ELF-1 (cell line): Measurements from ENCODE around the gene EVL.

Experiments
- DNase-seq: peaks from one replicate; pipeline ENCODE4 v3.0.0-alpha.2; 2016; ENCODE audit warnings: low read depth, low spot score

Gene EVL

DNA sequence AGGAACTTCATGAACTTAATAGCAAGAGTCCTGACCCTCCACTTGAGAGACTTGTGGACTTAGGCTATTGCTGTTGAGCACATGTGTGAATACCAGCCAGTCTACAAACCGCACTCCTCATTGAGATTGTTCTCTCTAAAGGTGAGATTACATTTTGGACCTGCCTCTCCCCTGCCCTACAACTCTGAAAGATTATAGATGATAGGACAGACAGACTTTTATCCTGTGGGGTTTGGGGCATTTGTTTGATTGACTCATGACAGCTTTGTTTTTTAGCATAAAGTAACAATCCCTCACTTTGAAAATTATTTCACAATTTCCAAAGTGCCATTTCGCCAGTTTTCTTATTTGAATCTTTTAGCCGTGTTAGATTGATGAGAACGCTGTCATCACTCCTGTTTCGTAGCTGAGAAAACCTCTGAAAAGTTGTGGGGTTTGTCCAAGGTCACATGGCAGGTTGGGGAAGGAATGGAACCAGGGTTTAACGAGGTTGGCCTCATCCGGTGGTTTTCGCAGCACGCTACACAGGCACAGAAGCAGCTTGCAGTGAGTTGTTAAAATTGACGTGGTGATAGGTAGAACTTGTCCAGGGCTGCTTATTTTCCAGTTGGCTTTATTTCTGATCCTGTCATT is 836 bp downstream of the EVL start:
- no peak for DNase-seq

DNA sequence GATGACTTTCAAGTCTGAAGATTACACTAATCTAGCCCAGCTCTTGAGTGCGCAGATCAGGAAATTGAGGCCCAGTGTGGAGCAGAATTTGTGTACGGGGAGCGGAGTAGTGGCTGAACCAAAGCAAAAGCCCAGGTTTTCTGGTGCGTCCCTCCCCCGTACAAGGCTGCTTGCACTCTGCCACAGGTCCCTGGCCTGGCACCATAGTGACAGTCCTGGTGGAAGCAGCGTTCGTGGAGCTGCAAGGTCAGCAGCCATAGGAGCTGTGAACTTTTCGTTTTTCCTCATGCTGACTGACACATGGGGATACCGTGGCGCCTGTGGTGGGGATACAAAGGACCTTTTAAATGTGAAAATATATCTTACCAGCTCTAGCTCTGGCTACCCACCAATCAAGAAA is 1.7 kb downstream of the EVL start:
- no peak for DNase-seq

DNA sequence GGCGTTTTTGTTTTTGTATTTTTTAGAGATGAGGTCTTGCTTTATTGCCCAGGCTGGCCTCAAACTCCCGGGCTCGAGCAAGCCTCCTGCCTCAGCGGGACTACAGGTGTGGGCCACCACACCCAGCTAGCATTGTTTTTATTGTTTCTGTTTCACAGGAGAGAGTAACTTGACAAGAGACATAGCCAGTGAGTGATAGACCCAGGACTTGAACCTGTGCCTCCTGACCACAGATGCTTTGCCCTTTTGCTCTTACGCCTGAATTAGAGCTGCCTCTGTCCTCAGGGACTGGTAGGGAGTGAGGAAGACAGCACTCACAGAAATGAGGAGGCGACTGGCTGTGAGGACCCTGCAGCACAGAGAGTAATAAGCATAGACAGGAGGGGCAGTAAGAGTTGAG is 2.3 kb downstream of the EVL start:
- no peak for DNase-seq

DNA sequence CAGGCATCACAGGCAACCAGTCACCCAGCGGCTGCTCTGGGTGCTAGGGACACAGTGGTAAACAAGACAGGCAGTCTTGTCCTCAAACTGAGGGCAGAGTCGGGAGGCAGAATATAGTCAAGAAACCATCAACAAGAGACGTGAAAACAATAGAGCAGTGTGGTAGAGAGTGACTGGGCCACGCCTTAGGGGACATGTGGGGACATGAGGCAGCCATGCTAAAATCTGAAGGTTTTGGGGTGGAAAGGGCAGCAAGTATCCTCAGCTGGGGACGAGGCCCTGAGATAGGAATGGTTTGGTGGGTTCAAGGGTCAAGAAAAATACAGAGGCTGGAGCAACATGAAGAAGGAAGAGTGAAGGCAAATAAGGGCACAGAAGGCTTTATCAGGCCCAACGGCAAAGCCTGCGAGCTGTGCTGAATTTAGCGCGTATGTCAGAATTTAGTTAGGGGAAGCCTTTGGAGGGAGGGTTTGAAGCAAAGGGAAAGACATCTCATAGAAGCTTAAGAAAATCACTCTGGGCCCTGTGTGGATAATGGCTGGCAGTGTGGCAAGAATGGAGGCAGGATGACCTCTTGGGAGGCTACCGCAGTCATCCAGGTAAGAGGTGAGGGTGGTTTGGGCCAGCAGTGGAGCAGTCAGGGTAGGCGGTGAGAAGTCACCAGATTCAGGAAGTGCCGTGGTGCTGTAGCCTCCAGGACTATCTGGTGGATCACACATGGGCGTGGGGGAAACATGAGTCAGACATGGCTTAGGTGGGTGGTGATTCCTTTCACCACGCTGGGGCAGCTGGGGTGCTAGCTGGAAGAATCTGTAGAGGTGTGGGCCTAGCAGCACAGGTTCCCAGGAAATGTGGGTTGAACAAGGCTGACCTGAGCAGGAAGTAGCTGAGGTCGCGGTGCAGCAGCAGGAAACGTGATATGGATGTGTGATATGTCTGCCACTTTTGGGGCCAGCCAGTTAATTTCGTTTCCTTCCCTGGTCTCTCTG is 3.0 kb downstream of the EVL start:
- no peak for DNase-seq

DNA sequence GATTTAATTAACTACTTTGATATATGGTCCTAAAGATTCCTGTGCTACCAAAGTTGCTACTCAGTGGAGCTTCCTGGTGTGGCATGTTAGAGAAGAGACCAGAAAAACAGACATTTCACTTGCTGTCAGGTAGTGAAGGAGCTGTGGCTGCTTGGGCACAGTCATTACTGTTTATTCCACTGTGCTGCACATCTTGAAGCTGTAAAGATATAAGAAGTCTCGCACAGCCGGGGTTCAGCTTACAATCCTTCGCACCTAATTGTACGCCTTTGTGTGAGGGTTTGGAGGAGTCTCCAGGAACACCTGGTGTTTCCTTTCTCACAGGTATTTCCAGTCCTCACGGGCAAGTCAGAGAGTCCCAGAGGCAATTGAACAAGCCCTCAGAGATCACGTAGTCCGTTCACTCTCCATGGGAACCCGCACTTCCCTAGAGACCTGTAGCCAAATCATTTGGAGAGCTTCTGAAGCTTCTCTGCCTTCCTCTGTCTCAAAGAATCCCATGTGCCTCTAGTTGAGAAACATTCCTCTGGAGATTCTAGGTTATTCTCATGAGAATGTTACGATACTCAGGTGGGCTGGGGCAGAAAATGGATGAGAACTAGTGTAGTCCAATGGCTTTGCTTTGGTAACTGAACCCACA is 4.1 kb downstream of the EVL start:
- no peak for DNase-seq

DNA sequence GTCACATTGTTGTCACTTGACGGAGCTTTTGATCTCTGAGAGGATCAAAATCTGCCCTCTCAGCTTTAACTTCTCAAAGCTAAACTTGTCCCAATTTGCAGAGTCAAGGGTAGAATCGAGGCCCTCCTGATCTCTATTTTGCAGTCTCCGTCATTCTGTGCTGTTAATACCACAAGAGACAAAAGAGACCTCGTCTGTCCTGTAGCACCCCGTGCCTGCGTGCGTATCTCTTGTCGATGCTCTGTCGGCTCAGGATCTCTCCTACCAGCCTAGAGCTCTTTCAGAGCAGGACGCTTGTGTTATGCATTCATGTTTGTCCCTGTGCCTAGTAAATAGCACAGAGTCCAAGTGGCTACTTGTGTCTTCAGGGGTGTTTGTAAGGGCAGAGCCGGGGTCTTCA is 5.1 kb downstream of the EVL start:
- DNase-seq: no peak

DNA sequence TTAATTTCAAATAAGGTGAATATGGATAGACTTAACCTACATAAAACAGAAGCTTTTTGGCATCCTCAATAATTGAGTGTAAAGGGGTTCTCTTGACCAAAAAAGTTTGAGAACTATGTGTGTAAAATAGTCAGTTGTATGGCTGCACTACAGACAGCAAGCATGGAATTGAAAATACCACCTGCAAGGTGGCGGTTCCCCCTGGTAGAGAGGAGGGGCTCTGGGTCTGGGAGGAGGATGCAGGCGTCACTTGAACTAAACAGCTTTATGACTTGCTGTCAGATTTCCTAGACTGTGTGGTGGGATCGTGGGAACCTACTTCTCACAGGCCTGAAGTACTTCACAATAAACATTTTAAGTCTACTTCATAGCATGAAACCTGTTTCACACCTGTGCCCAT is 6.3 kb downstream of the EVL start:
- no peak for DNase-seq

DNA sequence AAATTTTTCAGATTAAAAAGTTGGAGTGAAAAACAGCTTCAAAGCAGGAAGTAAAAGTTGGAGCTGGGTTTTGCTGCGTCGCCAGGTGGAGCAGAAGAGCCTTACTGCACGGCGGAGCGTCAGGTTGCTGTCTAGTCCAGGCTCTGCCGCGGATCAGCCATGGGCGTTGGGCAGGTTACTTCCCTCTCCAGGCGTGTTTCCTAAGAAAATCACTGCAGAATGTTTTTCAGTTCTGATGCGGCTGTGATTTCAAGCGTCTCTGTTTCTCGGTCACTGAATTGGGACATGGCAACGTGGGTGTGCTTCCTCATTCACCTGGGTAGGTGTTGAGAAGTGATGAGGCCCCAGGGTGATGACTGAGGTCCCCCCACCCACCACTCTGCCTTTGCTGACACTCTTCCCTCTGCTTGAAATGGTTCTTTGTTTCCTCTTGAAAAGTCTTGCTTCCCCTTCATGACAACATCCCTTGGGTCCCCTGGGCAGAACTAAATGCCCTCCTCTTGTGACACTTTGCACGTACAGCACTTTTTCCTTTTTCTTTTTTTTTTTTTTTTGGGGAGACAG is 7.6 kb downstream of the EVL start:
- DNase-seq: no peak

DNA sequence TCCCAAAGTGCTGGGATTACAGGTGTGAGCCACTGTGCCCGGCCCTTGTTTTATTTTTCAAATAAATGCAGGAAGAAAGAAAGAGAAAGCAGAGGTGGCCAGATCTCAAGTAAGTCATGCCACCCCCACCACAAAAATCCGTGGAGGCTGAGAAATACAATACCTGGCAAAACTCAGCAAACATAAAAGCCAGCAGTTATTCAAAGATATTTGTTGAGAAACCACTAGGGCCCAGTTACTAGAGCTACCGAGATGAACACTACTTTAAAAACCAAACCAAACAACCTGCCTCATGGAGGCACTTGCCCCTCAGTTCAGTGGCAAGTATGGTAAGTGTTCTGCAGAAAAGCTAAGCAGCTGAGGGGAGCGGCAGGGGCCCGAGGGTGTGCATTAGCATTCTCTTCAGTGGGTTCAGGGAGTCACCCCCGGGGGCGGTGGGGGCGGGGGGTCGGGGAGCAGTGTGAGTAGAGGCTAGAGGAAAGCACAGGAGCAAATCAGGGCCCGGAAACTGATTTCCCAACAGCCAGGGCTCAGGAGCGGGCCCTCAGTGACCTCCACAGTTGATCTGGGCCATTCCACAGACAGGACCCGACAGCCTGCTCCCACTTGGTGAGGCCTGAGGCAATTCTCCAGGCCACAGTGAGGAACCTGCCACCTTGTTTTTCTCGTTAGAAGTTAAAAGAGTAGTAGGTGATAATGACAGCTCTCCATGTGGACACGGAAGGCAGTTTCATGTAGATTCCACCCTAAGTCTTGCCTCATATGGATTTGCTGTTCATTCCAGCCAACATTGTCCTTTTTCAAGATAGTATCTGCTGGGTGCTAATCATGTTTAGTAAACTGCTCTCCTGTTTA is 8.6 kb downstream of the EVL start:
- peak; percentile 44 for DNase-seq

DNA sequence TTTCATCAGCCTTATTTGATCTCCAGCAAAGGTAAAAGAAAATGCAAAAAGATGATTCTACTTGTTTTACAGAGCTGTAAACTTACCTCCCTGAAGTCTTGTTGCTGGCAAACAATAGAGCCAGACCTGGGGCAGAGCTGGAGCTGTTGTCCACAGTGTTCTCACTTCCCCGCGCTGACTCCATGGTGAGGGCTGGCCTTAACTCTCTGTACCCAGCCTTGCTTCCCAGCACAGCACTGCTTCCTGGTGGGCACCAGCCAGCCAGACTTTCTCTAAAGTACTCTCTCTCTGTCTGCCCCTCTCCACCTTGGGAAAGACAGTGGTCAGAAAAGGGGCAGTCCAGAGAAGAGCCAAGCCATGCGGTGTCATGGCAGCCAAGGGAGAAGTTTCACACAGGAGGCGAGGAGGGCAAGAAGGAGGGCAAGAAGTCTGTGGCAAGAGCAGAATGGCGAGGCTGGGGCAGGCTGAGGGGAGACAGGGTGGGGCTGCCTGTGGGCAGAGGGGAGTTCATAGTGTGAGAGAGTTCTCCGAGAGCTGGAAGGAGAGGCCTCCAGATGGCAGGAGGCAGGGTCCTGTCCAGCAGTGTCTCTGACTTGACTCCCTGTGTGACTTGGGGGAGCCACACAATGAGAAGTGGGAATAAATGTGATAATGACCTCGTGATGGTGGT is 9.3 kb downstream of the EVL start:
- no peak for DNase-seq

DNA sequence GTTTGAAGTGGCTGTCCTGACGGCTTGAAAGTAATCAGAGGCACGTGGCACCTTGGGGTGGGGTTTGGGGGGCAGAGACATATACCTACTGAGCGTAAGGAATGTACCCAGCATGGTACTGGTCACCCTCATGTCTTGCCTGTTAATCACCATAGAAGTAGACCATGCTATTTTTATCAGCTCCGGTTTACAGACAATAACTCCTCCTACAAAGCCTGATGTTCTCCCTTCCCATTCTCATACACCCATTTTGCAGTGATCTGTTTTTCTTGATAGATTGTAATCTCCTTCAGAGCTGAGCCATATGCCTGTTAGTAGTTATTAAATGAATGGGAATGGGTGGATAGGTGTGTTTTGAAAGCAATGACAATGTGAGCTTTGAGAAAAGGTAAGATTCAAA is 10.5 kb downstream of the EVL start:
- no peak for DNase-seq

DNA sequence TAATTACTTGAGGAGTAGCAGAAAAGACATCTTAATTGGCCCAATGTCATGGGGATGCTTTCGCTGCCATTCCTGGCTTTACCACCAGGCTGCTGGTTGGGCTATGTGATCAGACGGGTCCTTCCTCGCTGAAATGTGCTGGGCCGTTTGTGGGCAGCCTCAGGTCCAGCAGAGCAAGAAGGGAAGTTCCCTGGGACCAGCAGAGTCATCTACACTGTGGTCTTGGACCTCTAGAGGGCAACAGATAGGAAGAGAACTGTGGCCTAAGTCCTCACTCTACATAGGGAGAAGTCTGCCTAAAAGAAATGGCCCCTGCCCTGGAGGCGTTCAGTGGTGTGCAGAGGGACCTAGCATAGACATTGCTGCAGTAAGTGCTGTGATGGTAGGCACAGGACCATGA is 10.9 kb downstream of the EVL start:
- peak; percentile 88 for DNase-seq

DNA sequence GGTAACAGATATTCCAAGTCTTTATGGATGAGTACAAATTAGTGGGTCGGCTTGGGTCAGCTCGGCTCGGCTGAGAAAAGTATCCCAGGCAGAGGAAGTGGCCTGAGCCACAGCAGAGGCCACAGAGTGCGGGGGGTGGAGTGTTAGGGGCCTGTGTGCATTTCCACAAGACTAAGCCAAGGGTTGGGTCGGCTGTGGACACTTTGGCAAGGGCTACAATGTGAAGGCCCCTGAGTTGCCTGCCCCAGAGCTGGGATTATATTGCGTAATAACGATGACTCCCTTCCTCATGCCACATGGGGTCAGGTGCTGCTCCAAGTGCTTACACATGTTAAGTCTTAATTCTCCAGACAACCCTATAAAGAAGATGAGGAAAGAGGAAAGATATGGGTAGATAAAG is 11.4 kb downstream of the EVL start:
- DNase-seq: no peak

DNA sequence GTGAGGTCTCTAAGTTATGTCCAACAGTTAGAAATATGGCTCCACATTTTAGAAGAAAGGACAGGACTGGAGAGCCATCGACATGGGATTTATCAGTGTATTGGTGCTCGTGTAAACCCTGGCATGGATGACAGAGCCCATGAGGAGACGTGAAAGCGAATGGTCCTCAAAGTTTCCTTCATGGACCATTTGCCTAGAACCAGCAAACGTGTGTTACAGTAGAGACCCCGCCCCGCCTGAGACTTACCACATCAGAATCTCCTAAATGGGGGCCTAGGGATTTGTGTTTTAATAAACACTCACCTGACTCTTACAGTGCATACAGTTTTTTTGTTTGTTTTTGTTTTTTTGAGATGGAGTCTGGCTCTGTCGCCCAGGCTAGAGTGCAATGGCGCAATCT is 12.2 kb downstream of the EVL start:
- no peak for DNase-seq

DNA sequence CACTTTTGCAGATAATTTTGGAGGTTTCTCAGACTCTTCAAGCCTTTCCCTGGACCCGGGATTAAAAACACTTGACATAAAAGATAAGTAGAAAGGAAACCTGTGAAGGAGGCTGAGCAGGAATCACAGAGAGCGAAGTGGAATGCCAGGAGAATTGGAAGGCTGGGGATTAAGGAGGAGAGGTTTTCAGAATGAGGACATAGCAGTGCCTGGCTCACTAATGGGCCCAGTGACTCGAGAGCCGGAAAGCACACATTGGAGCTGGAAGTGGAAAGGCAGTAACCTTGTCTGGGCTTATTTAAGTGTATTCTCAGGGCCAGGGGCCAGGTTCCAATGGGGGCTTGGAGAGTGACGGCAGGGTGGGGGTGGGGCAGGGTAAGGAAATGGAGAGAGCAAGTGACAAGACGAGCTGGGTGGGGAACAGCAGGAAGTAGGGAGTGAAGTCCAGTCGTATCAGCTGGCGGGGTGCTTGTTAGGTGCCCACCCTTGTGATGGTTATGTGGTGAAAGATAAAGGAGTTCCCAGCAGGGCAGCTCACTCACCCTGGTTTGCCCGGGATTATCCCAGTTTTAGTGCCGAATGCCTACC is 13.1 kb downstream of the EVL start:
- peak; percentile 50 for DNase-seq

DNA sequence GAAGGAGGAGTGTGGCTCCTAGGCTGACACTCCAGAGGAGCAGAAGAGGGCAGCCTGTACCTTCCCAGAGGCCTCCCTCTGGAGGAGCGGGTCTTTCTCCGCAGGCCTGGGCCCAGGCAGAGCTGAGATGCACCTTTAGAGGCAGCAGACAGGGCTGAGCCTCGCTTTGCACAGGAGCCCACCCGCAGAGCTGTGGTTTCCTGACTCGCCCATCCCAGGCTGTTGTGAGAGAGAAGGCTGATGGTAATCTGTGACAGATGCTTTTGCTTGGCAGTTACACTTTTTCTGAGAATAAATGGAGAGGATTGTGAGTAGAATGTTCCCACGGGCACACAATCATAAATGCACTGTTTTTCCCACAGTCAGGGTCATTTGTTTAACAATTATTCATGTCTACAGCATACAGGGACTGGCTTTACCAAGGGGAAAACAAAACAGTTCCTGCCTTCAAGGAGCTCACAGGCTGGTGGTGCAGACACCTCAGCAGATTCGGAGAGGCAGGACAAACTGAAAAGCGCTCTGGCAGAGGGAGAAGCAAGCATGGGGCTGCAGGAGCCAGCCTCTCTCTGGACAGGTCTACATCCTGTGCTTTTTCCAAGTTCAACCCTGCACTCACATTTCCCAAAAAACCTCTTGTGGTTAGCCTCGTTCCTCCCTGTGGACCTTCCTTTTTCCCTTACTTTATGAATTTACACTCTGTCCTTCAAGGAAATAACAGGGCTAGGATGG is 13.9 kb downstream of the EVL start:
- DNase-seq: peak; percentile 83

DNA sequence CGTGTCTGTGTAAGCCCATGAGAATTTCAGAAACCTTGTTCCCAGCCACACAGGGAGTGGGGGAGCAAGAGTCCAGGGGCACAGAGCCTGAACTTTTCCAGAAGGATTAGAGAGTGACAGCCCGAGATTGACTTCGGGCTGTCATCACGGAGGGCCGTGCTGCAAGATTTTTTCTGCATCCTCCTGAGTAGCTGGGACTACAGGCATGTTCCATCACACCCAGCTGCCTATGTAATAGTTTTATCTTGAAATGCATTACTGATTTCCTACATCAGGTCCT is 14.4 kb downstream of the EVL start:
- DNase-seq: no peak

DNA sequence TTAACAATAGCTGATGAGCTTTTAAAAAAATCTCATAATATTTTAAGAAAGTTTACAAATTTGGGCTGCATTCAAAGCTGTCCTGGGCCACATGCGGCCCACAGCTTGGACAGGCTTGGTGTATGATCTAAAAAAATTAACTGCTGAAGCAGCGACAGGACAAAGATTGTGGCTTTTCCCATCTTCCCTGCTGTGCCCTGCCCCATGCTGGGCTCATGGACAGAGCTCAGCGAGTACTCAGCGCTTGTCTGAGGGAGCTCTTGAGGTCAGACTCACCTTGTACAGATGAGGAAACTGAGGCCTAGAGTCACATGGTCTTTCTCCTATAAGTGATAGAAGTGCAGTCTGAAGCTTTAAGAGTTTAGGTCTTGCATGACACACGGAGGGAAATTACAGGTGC is 15.0 kb downstream of the EVL start:
- no peak for DNase-seq

DNA sequence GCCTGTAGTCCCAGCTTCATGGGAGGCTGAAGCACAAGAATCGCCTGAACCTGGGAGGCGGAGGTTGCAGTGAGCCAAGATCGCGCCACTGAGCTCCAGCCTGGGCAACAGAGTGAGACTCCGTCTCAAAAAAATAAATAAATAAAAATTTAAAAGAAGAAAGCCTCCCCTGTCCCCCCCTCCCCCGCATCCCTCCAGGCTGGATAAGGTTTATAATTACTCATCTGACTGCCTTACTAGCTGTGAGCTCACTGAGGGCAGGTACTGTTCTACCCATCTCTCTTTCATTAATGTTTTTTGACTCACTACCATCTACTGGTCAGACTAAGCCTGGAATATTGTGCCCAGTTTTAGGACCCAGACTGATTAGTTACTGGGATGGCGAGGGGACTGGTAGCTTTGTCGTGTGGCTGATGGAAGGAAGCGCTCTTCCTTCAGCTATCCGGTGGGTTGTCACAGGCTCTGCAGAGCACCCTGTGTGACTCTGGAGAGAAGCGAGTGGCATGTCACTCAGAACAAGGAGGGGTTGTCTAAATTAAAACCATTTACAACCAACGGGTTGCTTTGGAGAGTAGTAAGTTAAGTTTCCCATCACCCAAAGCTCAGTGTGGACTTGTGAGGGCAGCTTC is 16.9 kb downstream of the EVL start:
- no peak for DNase-seq

DNA sequence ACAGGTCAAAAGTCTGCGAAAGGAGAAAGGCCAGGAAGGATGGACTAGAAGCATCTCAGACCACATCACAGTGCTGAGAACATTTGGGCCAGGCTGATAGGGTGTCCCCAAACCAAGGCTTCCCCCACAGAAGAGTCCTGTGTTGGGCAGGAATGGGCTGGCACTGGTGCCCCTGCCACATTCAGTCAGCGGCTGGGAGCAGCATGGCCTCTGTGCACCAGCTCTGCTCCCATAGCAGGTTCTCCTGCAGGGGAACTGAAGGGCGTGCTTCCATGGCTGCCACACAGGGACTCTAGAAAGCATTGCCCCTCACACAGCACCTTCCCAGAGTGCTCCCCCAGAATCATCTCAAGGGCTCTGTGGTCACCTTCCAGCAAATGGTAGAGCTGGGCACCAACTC is 17.5 kb downstream of the EVL start:
- no peak for DNase-seq
